ENCODE data around the gene RBBP8NL.

Gene RBBP8NL

DNA sequence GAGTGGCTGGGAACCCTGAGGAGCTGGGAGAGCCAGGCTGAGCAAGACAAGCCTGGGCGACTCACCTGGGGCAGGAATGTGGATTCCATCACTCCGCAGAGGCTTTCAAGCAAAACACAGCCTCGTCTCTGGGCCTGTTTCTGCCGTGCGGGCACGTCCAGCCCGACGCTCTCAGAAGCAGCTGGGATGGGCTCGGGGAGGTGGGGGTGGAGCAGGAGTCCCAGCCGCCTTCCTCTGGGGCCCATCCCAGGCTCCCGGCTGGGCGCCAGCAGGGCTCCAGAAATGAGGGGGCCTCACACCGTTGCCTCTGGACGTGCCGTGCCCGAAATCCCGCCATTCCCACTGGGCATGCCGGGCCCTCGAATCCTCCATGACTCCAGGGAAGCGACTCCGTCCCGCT is 49.1 kb downstream of the RBBP8NL start:
- H3K9ac ChIP-seq (ENCODE audit: low read length) = no peak overlapping the region
- H3K9me3 ChIP-seq (replicated peaks; ENCODE audit: insufficient read depth, low read length) = no peaks in the 10 kb centered on the region
- H3K36me3 ChIP-seq (replicated peaks; ENCODE audit: insufficient read depth, low read length) = no peaks in the 10 kb centered on the region
- no peaks in the 10 kb centered on the region for H4K20me1 ChIP-seq (ENCODE audit: insufficient read depth, low read length)
- no peak overlapping the region for H3K27ac ChIP-seq (ENCODE audit: low read length)
- no peaks in the 10 kb centered on the region for H3K9me2 ChIP-seq (replicated peaks; ENCODE audit: insufficient read depth, low read length)
- H3K79me2 ChIP-seq (ENCODE audit: low read length) = no peaks in the 10 kb centered on the region
- H3K4me2 ChIP-seq (ENCODE audit: low read depth, low read length) = no peak overlapping the region
- 0 out of 2 replicates have a peak, but pooled peaks cover 3% of the 10 kb centered on the region for H3K4me1 ChIP-seq (ENCODE audit: low read length)
- H2AFZ ChIP-seq (ENCODE audit: low read length) = no peak overlapping the region
- no peak overlapping the region for H3K4me3 ChIP-seq (ENCODE audit: low read length)
- H3F3A ChIP-seq (ENCODE audit: insufficient read depth, low read length) = no peaks in the 10 kb centered on the region
- DNase-seq = no peak
- TF ChIP-seq, protein P1, sequence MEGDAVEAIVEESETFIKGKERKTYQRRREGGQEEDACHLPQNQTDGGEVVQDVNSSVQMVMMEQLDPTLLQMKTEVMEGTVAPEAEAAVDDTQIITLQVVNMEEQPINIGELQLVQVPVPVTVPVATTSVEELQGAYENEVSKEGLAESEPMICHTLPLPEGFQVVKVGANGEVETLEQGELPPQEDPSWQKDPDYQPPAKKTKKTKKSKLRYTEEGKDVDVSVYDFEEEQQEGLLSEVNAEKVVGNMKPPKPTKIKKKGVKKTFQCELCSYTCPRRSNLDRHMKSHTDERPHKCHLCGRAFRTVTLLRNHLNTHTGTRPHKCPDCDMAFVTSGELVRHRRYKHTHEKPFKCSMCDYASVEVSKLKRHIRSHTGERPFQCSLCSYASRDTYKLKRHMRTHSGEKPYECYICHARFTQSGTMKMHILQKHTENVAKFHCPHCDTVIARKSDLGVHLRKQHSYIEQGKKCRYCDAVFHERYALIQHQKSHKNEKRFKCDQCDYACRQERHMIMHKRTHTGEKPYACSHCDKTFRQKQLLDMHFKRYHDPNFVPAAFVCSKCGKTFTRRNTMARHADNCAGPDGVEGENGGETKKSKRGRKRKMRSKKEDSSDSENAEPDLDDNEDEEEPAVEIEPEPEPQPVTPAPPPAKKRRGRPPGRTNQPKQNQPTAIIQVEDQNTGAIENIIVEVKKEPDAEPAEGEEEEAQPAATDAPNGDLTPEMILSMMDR (IDR thresholded peaks at IDR 0.05; ENCODE audit: low read length) = no peak
- TF ChIP-seq EZH2phosphoT487 (IDR thresholded peaks at IDR 0.05; ENCODE audit: low read length) (no peak), EZH2 (optimal IDR thresholded peaks at IDR 0.05; ENCODE audit: low read depth, low read length) (no peak)
- no peaks in the 10 kb centered on the region for H3K27me3 ChIP-seq (replicated peaks; ENCODE audit: insufficient read depth, low read length)

DNA sequence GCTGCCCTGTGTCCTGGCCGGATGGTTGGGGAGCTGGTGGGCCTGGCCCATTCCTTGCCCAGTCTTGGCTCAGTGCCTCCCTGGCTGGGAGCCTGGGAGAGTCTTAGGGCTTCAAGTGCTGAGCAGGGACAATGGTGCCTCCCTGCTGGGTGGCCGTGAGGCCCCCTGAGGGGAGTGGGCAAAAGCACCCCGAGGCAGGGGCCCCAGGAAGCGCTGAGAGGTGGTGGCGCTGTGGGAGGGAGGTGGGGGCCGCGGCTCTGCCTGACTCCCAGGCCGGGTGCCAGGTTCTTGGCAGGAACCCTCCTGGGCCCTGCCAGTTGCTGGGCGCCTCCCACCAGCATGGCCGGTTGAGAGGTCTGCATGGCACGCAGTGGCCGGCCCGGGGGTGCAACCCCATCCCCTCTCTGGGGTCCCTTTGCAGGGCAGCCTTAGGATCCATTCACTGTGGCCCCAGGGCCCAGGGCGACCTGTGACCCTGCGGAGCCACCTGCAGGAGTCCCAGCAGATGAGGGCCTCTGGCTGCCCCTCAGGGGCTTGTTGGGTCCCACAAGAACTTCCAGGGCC is 49.6 kb downstream of the RBBP8NL start:
- no peak overlapping the region for H3K9ac ChIP-seq (ENCODE audit: low read length)
- H2AFZ ChIP-seq (ENCODE audit: low read length) = no peak overlapping the region
- no peaks in the 10 kb centered on the region for H3K9me2 ChIP-seq (replicated peaks; ENCODE audit: insufficient read depth, low read length)
- no peaks in the 10 kb centered on the region for H3K79me2 ChIP-seq (ENCODE audit: low read length)
- no peaks in the 10 kb centered on the region for H3K27me3 ChIP-seq (replicated peaks; ENCODE audit: insufficient read depth, low read length)
- H3K36me3 ChIP-seq (replicated peaks; ENCODE audit: insufficient read depth, low read length) = no peaks in the 10 kb centered on the region
- no peak overlapping the region for H3K4me3 ChIP-seq (ENCODE audit: low read length)
- no peaks in the 10 kb centered on the region for H3K9me3 ChIP-seq (replicated peaks; ENCODE audit: insufficient read depth, low read length)
- TF ChIP-seq EZH2phosphoT487 (IDR thresholded peaks at IDR 0.05; ENCODE audit: low read length) (no peak), EZH2 (optimal IDR thresholded peaks at IDR 0.05; ENCODE audit: low read depth, low read length) (no peak)
- TF ChIP-seq, protein P1 (IDR thresholded peaks at IDR 0.05; ENCODE audit: low read length) = no peak
- no peak overlapping the region for H3K27ac ChIP-seq (ENCODE audit: low read length)
- no peaks in the 10 kb centered on the region for H3F3A ChIP-seq (ENCODE audit: insufficient read depth, low read length)
- no peak overlapping the region for H3K4me2 ChIP-seq (ENCODE audit: low read depth, low read length)
- no peaks in the 10 kb centered on the region for H4K20me1 ChIP-seq (ENCODE audit: insufficient read depth, low read length)
- 0 out of 2 replicates have a peak, but pooled peaks cover 3% of the 10 kb centered on the region for H3K4me1 ChIP-seq (ENCODE audit: low read length)
- DNase-seq = no peak

DNA sequence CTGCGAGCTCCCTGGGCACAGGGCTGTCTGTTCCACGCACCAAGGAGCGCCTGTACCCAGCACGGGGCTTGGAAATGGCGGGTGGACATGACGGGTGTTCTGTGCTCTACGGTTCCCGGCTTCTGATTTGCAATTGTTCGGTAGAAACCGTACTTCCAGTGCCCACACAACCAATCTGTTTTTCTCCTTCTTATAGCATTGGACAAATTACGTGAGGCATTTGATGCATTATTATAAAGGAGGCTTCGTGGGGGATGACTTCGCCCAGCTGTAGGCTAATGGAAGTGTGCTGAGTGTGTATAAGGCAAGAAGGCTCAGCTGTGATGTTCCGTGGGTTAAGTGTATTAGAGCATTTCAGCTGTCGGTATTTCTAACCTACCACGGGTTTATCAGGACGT is 50.3 kb downstream of the RBBP8NL start:
- H3K9me3 ChIP-seq (replicated peaks; ENCODE audit: insufficient read depth, low read length) = no peaks in the 10 kb centered on the region
- DNase-seq = no peak
- H3K4me2 ChIP-seq (ENCODE audit: low read depth, low read length) = no peak overlapping the region
- no peak overlapping the region for H3K4me3 ChIP-seq (ENCODE audit: low read length)
- TF ChIP-seq EZH2phosphoT487 (IDR thresholded peaks at IDR 0.05; ENCODE audit: low read length) (no peak), EZH2 (optimal IDR thresholded peaks at IDR 0.05; ENCODE audit: low read depth, low read length) (no peak)
- TF ChIP-seq, protein P1 (IDR thresholded peaks at IDR 0.05; ENCODE audit: low read length) = no peak
- H3K4me1 ChIP-seq (ENCODE audit: low read length) = no peaks in the 10 kb centered on the region
- no peaks in the 10 kb centered on the region for H4K20me1 ChIP-seq (ENCODE audit: insufficient read depth, low read length)
- H3K36me3 ChIP-seq (replicated peaks; ENCODE audit: insufficient read depth, low read length) = no peaks in the 10 kb centered on the region
- no peaks in the 10 kb centered on the region for H3F3A ChIP-seq (ENCODE audit: insufficient read depth, low read length)
- no peaks in the 10 kb centered on the region for H3K79me2 ChIP-seq (ENCODE audit: low read length)
- H3K27me3 ChIP-seq (replicated peaks; ENCODE audit: insufficient read depth, low read length) = no peaks in the 10 kb centered on the region
- no peak overlapping the region for H2AFZ ChIP-seq (ENCODE audit: low read length)
- H3K27ac ChIP-seq (ENCODE audit: low read length) = no peak overlapping the region
- no peak overlapping the region for H3K9ac ChIP-seq (ENCODE audit: low read length)
- H3K9me2 ChIP-seq (replicated peaks; ENCODE audit: insufficient read depth, low read length) = no peaks in the 10 kb centered on the region
